ENCODE results near the gene EPHA4.

DNA sequence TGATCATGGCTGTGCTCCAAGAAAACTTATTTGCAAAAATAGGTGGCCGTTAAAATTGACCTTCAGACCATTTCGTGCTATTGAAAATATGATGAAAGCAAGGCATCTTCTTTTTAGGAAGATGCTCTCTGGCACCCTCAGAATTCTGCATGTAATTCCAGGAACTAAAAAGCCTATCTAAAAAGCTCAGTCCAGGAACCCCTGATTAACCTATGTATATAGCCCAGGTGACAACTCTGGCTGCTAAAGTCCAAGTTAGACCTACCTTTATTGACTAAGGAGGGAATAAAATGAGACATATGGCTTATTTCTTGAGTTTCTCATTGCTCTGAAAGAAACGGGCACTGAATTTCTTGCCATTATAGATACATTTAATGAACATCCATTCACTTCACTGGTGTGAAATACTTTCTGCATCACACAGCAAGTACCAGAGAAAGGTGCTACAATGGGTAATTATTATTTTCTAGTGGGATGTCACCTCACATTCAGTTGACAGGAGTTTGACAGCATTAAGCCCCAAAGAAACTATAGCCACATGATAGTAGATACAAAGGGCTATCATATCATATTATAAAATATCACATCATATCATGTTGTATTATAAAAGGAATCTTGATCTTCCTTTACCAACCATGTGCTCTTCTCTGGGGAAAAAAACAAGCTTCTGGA is 83.8 kb downstream of the EPHA4 start:
- TF ChIP-seq, protein P1, sequence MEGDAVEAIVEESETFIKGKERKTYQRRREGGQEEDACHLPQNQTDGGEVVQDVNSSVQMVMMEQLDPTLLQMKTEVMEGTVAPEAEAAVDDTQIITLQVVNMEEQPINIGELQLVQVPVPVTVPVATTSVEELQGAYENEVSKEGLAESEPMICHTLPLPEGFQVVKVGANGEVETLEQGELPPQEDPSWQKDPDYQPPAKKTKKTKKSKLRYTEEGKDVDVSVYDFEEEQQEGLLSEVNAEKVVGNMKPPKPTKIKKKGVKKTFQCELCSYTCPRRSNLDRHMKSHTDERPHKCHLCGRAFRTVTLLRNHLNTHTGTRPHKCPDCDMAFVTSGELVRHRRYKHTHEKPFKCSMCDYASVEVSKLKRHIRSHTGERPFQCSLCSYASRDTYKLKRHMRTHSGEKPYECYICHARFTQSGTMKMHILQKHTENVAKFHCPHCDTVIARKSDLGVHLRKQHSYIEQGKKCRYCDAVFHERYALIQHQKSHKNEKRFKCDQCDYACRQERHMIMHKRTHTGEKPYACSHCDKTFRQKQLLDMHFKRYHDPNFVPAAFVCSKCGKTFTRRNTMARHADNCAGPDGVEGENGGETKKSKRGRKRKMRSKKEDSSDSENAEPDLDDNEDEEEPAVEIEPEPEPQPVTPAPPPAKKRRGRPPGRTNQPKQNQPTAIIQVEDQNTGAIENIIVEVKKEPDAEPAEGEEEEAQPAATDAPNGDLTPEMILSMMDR (IDR thresholded peaks at IDR 0.05): no peak
- TF ChIP-seq POLR2A (IDR thresholded peaks at IDR 0.05): no peak

Measured in Peyer's patch (tissue), 4 donors.